ENCODE data around the gene SLC13A1.

SLC13A1 gene

DNA sequence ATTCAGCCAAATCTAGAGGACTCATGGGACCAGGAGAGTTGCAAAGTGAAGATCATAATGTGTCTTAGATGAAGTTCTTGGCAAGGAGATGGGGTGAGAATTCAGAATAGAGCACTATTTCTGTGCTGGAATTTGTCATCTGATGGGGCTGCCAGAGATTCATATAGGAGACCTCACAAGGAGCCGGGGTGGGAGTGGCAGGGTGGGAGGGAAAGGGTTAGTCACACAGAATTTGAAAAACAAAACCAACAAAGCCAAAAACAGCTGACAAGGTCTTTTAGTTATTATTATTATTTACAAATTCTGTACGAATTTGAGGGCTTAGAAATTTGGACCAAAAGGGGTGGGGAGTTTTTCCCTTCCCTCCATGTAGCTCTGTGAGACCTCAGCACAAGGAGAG lies 1.7 kb downstream of the SLC13A1 start:
- intact Hi-C loops (cut with DNase I): no loop called here
- DNase-seq: no peak

DNA sequence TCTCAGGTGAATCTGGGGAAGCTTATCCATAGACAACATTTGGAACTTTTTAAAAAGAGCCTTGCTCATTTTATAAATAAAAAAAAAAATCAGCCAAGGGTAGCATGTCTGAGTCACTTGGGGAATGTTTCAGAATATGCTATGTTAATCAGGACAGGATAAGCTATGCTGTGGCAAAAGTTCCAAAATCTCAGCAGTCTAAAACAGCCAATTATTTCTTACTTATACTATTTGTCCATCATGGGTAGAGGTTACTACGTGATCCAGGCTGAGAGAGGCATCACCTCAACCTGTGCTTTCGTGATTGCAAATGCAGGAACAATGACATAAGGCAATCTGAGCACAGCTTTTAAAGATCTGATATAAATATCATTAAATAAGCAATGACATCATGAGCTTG lies 6.5 kb downstream of the SLC13A1 start:
- intact Hi-C loops (cut with DNase I): no loop called here
- DNase-seq: no peak

DNA sequence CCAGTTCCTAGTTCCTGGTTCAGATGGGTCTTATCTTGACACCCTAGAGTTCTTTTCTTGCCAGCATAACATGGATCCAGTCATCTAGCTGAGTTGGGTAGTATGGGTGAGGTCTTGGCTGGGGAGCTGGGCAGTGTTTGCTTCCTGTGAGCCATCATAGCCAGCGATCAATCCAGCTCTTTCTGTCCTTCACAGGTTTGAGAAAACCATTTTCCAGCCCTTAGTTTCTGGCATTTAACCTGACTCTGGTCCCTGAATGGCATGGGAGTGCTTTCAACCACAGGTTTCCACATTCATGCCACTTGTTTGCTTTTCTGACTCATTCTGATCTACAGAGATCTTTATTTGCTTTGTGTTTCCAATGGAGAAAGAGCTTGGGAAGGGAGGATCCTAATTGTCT lies 8.6 kb downstream of the SLC13A1 start:
- no peak for DNase-seq
- intact Hi-C loops (cut with DNase I): no loop called here

DNA sequence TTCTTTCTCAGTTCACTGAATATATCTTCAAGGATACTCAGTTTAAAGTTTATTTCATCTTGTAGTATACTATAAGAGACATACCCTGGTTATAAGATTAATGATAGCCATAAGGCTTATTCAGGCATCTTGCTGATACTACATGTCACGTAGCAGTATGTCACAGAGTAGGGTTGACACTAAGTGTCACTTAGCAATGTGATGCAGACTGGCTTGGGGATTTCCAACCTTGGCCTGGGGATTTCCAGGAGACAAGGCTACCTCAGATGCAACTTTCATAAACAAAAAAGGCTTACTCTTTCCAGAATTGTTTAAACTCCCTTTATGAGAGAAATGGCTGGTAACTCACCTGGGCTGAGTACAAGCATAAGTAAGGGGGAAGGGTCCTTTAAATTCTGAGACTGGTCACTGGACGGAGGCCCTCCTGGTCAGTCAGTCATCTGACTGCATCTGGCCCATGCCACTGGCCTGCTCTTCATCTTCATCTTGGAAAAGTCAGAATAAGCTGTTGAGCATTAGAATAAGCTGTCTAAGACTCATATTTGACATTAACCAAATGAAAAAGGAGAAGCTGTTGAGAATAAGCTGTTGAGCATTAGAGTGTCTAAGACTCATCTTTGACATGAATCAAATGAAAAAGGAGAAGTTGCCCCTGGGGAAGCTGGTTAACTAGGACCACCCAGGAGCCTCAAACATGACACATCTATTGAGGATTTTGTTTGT lies 9.5 kb downstream of the SLC13A1 start:
- DNase-seq: no peak
- intact Hi-C loops (cut with DNase I): no loop called here

- no peak for DNase-seq
- intact Hi-C loops (cut with DNase I): no loop called here
Measured at GRCh38 chr7:123185756-123186155, 14.0 kb downstream of the SLC13A1 start.

GRCh38 chr7:123184271-123184670 lies 15.5 kb downstream of the SLC13A1 start:
- intact Hi-C loops (cut with DNase I): no loop called here
- no peak for DNase-seq

DNA sequence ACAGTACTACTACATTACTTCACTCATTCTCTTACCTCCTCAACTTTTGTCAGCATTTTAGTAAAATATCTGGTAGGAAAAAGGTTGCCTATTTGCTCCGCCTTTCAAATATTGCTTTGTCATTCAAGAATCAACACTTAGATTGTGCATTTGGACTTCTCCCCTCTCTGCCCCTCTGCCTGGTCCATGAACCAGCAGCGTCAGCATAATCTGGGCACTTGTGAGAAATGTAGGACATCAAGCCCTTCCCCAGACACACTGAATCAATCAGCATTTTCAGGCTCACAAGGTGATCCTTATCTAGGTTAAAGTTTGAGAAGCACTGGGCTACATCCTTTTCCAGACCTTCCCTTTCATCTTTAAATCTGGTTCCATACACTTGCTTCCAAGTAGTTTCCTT lies 16.3 kb downstream of the SLC13A1 start:
- intact Hi-C loops (cut with DNase I): no loop called here
- DNase-seq: no peak

GRCh38 chr7:123177442-123177841 lies 22.3 kb downstream of the SLC13A1 start:
- DNase-seq: no peak
- intact Hi-C loops (cut with DNase I): no loop called here

DNA sequence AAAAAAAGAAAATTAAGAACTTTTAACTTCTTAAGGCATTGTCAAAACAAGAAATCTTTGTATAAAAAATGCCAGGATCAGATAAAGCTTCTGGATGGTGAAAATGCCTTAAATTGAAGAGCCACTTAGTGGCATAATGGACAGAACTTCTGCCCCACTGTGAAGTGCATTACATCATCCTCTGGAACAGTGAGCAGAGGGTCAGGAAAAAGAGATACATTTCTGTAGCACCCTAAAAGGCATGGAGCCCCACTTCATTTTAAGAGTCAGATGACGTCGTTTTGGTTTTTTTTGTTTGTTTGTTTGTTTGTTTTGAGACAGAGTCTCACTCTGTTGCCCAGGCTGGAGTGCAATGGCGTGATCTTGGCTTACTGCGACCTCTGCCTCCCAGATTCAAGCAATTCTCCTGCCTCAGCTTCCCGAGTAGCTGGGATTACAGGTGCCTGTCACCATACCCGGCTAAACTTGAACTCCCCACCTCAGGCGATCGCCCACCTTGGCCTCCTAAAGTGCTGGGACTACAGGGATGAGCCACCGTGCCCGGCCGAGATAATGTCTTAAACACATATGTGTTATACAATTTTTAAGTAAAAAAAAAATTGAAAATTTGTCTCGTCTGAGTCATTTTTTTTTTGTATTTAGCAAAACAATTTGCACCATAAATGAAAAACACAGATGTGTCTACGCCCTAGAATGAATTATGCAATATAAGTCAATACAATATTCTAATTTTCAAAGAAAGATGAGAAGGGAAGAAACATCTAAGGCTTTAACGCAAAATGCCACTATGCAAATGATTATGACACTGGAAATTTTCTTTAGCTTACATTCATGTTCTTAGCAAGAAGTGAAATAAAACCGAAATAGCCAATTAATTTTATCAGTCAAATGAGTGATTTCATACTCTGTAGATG lies 29.2 kb downstream of the SLC13A1 start:
- peak in 1 of 10 donors; percentile 81 for DNase-seq
- intact Hi-C loops (cut with DNase I): no loop called here

- DNase-seq: no peak
- intact Hi-C loops (cut with DNase I): no loop called here
Measured at GRCh38 chr7:123169065-123169464, 30.7 kb downstream of the SLC13A1 start.

DNA sequence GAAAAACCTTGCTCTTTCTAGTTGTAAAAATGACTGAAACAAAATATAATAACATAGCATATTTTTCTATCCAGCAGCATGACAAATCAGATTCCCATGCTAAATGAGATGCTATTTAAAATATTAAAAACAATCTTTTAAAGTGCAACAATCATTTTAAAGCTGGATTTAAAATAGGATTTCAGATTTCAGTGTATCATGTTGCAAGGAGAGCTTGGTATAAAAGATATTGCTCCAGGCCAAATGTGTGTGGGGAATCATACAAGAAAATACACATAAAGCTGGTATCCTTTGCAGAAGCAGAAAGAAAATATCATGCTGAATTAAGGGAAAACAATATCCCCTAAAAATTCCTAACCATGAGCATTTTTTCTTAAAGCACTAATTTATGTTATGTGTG lies 42.2 kb downstream of the SLC13A1 start:
- no peak for DNase-seq
- intact Hi-C loops (cut with DNase I): loop anchor here (10.0 kb wide), 2 partner anchors 273 to 353 kb away; partner anchors contain the start of gene CADPS2

- no peak for DNase-seq
- intact Hi-C loops (cut with DNase I): loop anchor here (10.0 kb wide), 2 partner anchors 271 to 351 kb away; partner anchors contain the start of gene CADPS2
Measured at GRCh38 chr7:123155571-123155970, 44.2 kb downstream of the SLC13A1 start.

DNA sequence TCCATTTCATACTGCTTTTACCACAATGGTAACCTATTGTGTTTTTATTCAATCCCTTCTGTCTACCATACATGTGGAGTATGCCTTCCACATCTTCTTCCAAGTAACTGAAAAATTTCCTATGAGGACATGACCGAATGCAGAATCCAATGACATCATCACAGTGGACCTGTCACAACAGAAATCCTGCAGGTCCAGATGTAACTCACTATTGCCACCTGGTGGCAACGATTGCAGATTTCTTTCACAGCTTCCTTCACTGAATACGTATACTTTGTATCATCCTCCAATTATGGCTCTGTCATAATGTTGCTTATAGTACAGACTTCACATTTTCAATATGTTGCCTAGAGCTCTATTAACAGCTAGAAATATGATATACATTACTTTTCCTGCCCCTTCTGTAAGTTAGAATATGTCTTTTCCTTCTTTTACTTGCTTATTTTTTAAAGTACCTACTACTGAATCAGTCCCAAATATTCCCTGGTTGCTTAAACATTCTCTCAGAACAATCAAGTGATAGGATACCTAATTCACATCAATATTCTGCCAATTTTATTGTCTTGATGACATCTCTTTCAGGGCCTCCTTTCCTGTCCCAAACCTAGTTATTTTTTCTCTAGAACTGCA lies 45.4 kb downstream of the SLC13A1 start:
- intact Hi-C loops (cut with DNase I): loop anchor here (10.0 kb wide), 2 partner anchors 270 to 350 kb away; partner anchors contain the start of gene CADPS2
- peak in 8 of 10 donors; percentile 40 to 89 (median 70) for DNase-seq

DNA sequence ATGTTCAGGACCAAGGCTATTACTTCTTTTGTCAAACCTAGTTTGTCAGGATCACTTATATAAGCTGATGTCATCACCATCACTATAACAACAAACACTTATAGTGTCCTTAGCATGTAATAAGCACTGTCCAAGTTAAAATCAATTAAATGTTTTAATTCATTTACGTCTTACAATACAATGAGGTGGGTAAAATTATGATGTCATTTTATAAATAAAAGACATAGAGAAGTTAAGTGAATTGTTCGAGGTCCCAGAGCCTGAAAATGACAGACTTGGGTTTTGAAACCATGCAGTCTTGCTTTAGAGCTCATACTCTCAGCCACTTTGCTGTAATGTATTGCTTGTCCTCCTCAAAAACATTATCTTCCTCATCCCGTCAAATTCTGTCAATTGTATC lies 48.3 kb downstream of the SLC13A1 start:
- no peak for DNase-seq
- intact Hi-C loops (cut with DNase I): loop anchor here (10.0 kb wide), 2 partner anchors 267 to 347 kb away; partner anchors contain the start of gene CADPS2

- intact Hi-C loops (cut with DNase I): no loop called here
Measured at GRCh38 chr7:123148813-123149212, 51.0 kb downstream of the SLC13A1 start.

DNA sequence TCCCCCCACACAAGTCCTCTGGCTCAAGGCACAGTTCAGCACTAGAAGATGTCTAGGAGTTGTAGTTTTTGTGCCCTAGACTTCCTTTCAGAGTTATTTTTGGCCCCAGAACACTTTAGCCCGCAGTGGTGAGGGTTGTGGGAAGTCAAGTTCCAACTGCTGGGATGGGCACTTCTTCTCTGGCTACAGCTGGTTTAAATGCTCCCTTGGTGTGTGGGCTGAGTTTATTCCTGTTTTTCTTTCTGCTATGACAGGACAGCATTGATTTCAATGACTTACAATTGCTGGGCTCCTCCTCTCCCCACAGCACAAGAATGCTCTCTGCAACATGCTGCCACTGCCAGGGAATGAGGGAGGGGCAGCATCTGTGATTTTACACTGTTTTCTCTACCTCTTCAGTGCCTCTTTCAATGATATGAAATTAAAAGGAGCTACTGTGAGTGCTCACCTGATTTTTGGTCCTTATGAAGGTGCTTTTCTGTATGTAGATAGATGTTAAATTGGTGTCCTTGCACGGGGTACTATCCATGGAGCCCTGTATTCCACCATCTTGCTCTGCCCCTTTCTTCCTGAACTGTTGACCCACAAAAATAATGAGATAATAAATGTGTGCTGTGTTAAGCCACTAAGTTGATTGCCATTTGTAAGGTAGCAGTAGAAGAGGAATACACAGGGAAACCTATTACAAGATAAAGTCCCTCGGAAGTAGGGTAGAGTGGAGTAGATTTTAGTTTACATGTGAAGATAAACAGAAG lies 56.3 kb downstream of the SLC13A1 start:
- DNase-seq: no peak
- intact Hi-C loops (cut with DNase I): no loop called here

More at GRCh38 chr7:123148813-123149212, 51.0 kb downstream of the SLC13A1 start:
- no peak for DNase-seq

DNA sequence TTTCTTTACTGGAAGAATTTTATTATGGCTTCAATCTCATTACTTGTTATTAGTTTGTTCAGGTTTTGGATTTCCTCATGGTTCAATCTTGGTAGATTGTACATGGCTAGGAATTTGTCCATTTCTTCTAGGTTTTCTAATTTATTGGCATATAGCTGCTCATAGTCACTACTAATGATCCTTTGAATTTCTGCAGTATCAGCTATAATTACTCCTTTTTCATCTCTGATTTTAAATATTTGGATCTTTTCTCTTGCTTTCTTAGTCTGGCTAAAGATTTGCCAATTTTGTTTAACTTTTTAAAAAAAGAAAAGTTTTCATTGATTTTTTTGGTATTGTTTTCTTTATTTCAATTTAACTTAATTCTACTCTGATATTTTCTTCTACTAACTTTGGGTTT lies 59.2 kb downstream of the SLC13A1 start:
- DNase-seq: no peak
- intact Hi-C loops (cut with DNase I): no loop called here

DNA sequence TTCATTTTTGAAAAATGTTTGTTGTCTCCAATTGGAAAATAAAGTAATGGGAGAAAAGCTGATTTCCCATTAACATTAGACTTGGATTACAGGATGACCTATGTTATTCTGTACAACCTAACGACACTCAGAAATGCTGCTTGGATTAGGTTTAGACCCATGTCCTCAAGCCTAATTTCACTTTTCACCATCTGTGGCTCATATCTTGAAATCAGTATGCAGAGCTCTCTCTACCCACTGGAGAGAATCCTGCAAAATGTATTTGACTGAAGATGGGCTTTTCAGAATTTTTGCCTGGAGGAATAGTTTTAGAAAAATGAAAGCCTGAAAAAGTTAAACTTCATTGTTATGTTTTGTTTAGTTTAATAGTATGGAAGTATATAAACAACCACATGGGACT lies 63.8 kb downstream of the SLC13A1 start:
- intact Hi-C loops (cut with DNase I): no loop called here
- no peak for DNase-seq

DNA sequence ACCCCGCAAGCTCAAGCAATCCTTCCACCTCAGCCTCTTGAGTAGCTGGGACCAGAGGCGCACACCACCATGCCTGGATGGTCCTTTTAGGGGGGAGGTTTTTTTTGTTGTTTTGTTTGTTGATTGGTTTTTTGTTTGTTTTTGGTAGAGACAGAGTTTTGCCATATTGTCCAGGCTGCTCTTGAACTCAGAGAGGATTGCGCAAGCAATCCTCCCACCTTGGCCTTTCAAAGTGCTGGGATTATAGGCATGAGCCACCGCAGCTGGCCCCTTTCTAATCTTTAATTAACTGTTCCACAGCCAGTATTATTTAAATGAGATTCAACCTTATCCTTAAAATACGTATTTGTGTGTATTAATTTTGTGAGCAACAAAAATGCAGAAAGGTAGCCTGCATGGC lies 65.8 kb downstream of the SLC13A1 start:
- intact Hi-C loops (cut with DNase I): no loop called here
- DNase-seq: no peak

GRCh38 chr7:123131961-123132360 lies 67.8 kb downstream of the SLC13A1 start:
- DNase-seq: no peak
- intact Hi-C loops (cut with DNase I): no loop called here
